IMR-90 (cell line): ENCODE measurements around the gene ETS1. TPM values are rescaled to one million over a fixed set of nuclear protein-coding genes. Genes with fewer than 3 reads are reported as not detected.

Experiments
- ATAC-seq: fragments of 200-7000 bp; cut with Tn5 transposase; 2 replicates; pipeline ENCODE4 v1.9.1; 2020; ENCODE audit warnings: low read depth, mild to moderate bottlenecking, moderate library complexity
- BruUV-seq: library from RNA; stranded (reverse); fragments of 400-500 nt; replicated peaks from 2 replicates; lab custom pipeline; 2021; lab: Mats Ljungman, UMichigan
- CTCF ChIA-PET: fragments of 300-600 bp; formaldehyde crosslinking; extraction: SDS; loops from one replicate; lab custom pipeline; 2021; ENCODE audit warnings: antibody characterized with exemption; lab: Yijun Ruan, JAX
- POLR2A ChIA-PET: fragments of 300-600 bp; sonication (Branson Sonifier 250); formaldehyde crosslinking; loops from one replicate; lab custom pipeline; 2022; ENCODE audit warnings: antibody characterized with exemption; ENCODE audit not compliant: unreplicated experiment; lab: Charles Lee
- DNase-seq: peaks from one replicate; pipeline ENCODE4 v3.0.0; 2013
- H2AFZ ChIP-seq: replicated peaks from 2 replicates; pipeline ENCODE3; 2013; ENCODE audit warnings: low read length, mild to moderate bottlenecking; ENCODE audit not compliant: poor library complexity
- H2AK5ac ChIP-seq: 2 replicates; pipeline ENCODE4 v1.6.1; 2013; ENCODE audit warnings: low read depth, low read length, inconsistent platforms
- H2AK9ac ChIP-seq: replicated peaks from 2 replicates; pipeline ENCODE3; 2013; ENCODE audit warnings: mild to moderate bottlenecking, low read depth, low read length, moderate library complexity; ENCODE audit not compliant: poor library complexity
- H2BK120ac ChIP-seq: 2 replicates; pipeline ENCODE4 v1.6.1; 2013; ENCODE audit warnings: low read depth, low read length, inconsistent platforms
- H2BK15ac ChIP-seq: 3 replicates; pipeline ENCODE4 v1.6.1; 2013; ENCODE audit warnings: low read depth, low read length, inconsistent platforms
- H2BK20ac ChIP-seq: 2 replicates; pipeline ENCODE4 v1.6.1; 2013; ENCODE audit warnings: low read depth, mild to moderate bottlenecking, inconsistent platforms, low read length, moderate library complexity
- H2BK5ac ChIP-seq: 2 replicates; pipeline ENCODE4 v1.6.1; 2013; ENCODE audit warnings: mild to moderate bottlenecking, low read depth, low read length, inconsistent platforms; ENCODE audit not compliant: poor library complexity, severe bottlenecking
- H3K14ac ChIP-seq: replicated peaks from 2 replicates; pipeline ENCODE4 v1.6.1; 2013; ENCODE audit warnings: low read depth, low read length, inconsistent platforms
- H3K18ac ChIP-seq: 2 replicates; pipeline ENCODE4 v1.6.1; 2013; ENCODE audit warnings: low read depth, low read length, control low read depth
- H3K23ac ChIP-seq: 2 replicates; pipeline ENCODE4 v1.6.1; 2013; ENCODE audit warnings: low read depth, low read length, inconsistent platforms
- H3K27ac ChIP-seq: 2 replicates; pipeline ENCODE4 v1.5.1; 2013; ENCODE audit warnings: mild to moderate bottlenecking, control low read depth, low read length; ENCODE audit not compliant: insufficient read depth
- H3K27me3 ChIP-seq: 2 replicates; pipeline ENCODE4 v1.6.1; 2013; ENCODE audit warnings: low read length; ENCODE audit not compliant: control insufficient read depth, insufficient read depth
- H3K36me3 ChIP-seq: 2 replicates; pipeline ENCODE4 v1.6.1; 2013; ENCODE audit warnings: low read length, mixed read lengths; ENCODE audit not compliant: control insufficient read depth, insufficient read depth
- H3K4ac ChIP-seq: 2 replicates; pipeline ENCODE4 v1.6.1; 2013; ENCODE audit warnings: low read depth, low read length, inconsistent platforms
- H3K4me1 ChIP-seq: 2 replicates; pipeline ENCODE4 v1.6.1; 2013; ENCODE audit warnings: low read length, mixed read lengths; ENCODE audit not compliant: control insufficient read depth, insufficient read depth
- H3K4me2 ChIP-seq: 2 replicates; pipeline ENCODE4 v1.6.1; 2013; ENCODE audit warnings: low read depth, mild to moderate bottlenecking, control low read depth, low read length, moderate library complexity
- H3K4me3 ChIP-seq: 2 replicates; pipeline ENCODE4 v1.5.1; 2013; ENCODE audit warnings: low read depth, mild to moderate bottlenecking, control low read depth, low read length, moderate library complexity; ENCODE audit not compliant: insufficient read depth
- H3K56ac ChIP-seq: 2 replicates; pipeline ENCODE4 v1.6.1; 2013; ENCODE audit warnings: low read length, inconsistent platforms; ENCODE audit not compliant: insufficient read depth; ENCODE audit errors: extremely low read depth
- H3K79me1 ChIP-seq, 2 experiments: 2 replicates each; pipeline ENCODE4 v1.6.1; 2013; ENCODE audit warnings: low read length in 2 of 2, inconsistent platforms in 1 of 2, low read depth in 1 of 2
- H3K9ac ChIP-seq: 2 replicates; pipeline ENCODE4 v1.6.1; 2013; ENCODE audit warnings: low read depth, low read length, control low read depth
- H3K9me1 ChIP-seq: 2 replicates; pipeline ENCODE4 v1.6.1; 2013; ENCODE audit warnings: low read length, inconsistent platforms; ENCODE audit not compliant: insufficient read depth
- H3K9me3 ChIP-seq: 2 replicates; pipeline ENCODE4 v1.6.1; 2013; ENCODE audit warnings: low read length; ENCODE audit not compliant: control insufficient read depth, insufficient read depth
- H4K20me1 ChIP-seq: 2 replicates; pipeline ENCODE4 v1.6.1; 2013; ENCODE audit warnings: low read length, inconsistent platforms; ENCODE audit not compliant: insufficient read depth
- H4K5ac ChIP-seq: 2 replicates; pipeline ENCODE4 v1.6.1; 2013; ENCODE audit warnings: mild to moderate bottlenecking, low read depth, low read length, control low read depth
- H4K8ac ChIP-seq, 2 experiments: 2 replicates each; pipeline ENCODE4 v1.6.1; 2013; ENCODE audit warnings: low read depth in 2 of 2, low read length in 2 of 2, control low read depth in 1 of 2, inconsistent platforms in 1 of 2
- H4K91ac ChIP-seq: 2 replicates; pipeline ENCODE4 v1.6.1; 2013; ENCODE audit warnings: low read depth, low read length, inconsistent platforms; ENCODE audit not compliant: insufficient read depth
- BHLHE40 ChIP-seq: fragments of 150-350 bp; IDR thresholded peaks from 2 replicates; pipeline ENCODE4 v1.6.1; 2016; ENCODE audit warnings: mild to moderate bottlenecking, low read depth, low read length
- CEBPB ChIP-seq: IDR thresholded peaks from 2 replicates; pipeline ENCODE4 v1.6.1; 2012; ENCODE audit warnings: low read depth, low read length, improper control_type of control experiment
- CTCF ChIP-seq: conservative IDR thresholded peaks from 2 replicates; pipeline ENCODE4 v1.5.1; 2012; ENCODE audit warnings: mild to moderate bottlenecking, low read depth, low read length, improper control_type of control experiment
- WGBS, 2 experiments: methylation state at CpG; one replicate each; pipeline versions ENCODE4 v1.1.5 to v1.1.7; 2013; ENCODE audit warnings: missing lambda C conversion rate in 2 of 2; ENCODE audit not compliant: insufficient read length in 1 of 2; ENCODE audit errors: extremely low coverage in 2 of 2; 5-methylcytosine and 5-hydroxymethylcytosine counted together
- dilution Hi-C: fragments of 300-500 bp; cut with HindIII; formaldehyde crosslinking; loops from one replicate; pipeline ENCODE4 v1.14.3; 2018; ENCODE audit warnings: low sequenced_read_pairs; ENCODE audit not compliant: unreplicated experiment
- in situ Hi-C: fragments of 300-500 bp; cut with MboI; formaldehyde crosslinking; loops from 3 replicates; pipeline ENCODE4 v1.14.3; 2019; ENCODE audit warnings: low sequenced_read_pairs, inconsistent platforms, mixed read lengths
- intact Hi-C: fragments of 100-400 bp; cut with micrococcal nuclease; formaldehyde crosslinking; loops from 2 replicates; pipeline ENCODE4 v1.10.0; 2022
- polyA plus RNA-seq, 3 experiments: library from polyadenylated mRNA; depleted of rRNA; stranded (reverse); fragments of >200 nt; gene quantifications; 2 replicates each; pipeline ENCODE4 v1.2.3, GENCODE V29; 2012; ENCODE audit warnings: low replicate concordance in 1 of 3
- total RNA-seq: library from RNA; depleted of rRNA; stranded (reverse); fragments of >200 nt; gene quantifications from 2 replicates; pipeline ENCODE4 v1.2.3, GENCODE V29; 2012

The ETS1 gene
- total and polyA plus RNA-seq, 2 of the 4 experiments (the other 2 are of a cell fraction): 41.2 to 56.3 TPM

GRCh38 chr11:128481135-128481534 is 106.2 kb downstream of the ETS1 start:
- H3K79me1 ChIP-seq: peaks cover 60 to 91% of the 10 kb centered on the region in 2 experiments
- H3K36me3 ChIP-seq: peaks cover 45% of the 10 kb centered on the region
- ATAC-seq (peak; percentile 83), DNase-seq (peak; percentile 93)
- peak overlapping the region; percentile 83; the same call in 1 of the 2 replicates for H3K18ac ChIP-seq
- dilution Hi-C loops: no loop called here
- H4K5ac ChIP-seq: no peak overlapping the region
- no CpG with 5 or more reads among the region's 2 CpGs for WGBS, 2 experiments
- no peak overlapping the region for H3K14ac ChIP-seq
- H2BK5ac ChIP-seq: peak overlapping the region; percentile 69
- H3K9me3 ChIP-seq: no peaks in the 10 kb centered on the region
- H3K4me3 ChIP-seq: no peak overlapping the region
- no peak overlapping the region for H3K56ac ChIP-seq
- peak overlapping the region; percentile 1; the same call in 1 of the 2 replicates for H2BK120ac ChIP-seq
- in situ Hi-C loops: no loop called here
- peak overlapping the region; percentile 60; the same call in 1 of the 2 replicates for H3K4me2 ChIP-seq
- H2AK9ac ChIP-seq: no peak overlapping the region
- H3K4ac ChIP-seq: no peak overlapping the region; the same call in 1 of the 2 replicates
- peaks cover 30% of the 10 kb centered on the region for H3K9me1 ChIP-seq
- BruUV-seq: no TSS peak
- peaks cover 37% of the 10 kb centered on the region for H4K20me1 ChIP-seq
- ChIA-PET POLR2A (interaction anchor here (0.6 kb wide), 2 partner anchors 88 to 106 kb away, joined by 3 to 5 read pairs; no protein-coding TSS in a partner anchor), CTCF (interaction anchor here (0.7 to 1.0 kb wide), 2 partner anchors 26 to 1022 kb away, joined by 3 to 4 read pairs; no protein-coding TSS in a partner anchor)
- no peak overlapping the region; the same call in 2 of the 3 replicates for H2BK15ac ChIP-seq
- H4K8ac ChIP-seq: 0 out of 4 replicates have a peak overlapping the region, but pooled peaks of 1 of the 2 experiments have one; percentile 39
- no peak overlapping the region for H3K23ac ChIP-seq
- H2BK20ac ChIP-seq: no peak overlapping the region
- no peak overlapping the region for H2AFZ ChIP-seq
- no peaks in the 10 kb centered on the region for H3K27me3 ChIP-seq
- intact Hi-C loops: no loop called here
- H3K4me1 ChIP-seq: peaks cover 21% of the 10 kb centered on the region
- H4K91ac ChIP-seq: no peak overlapping the region
- H3K27ac ChIP-seq: no peak overlapping the region
- TF ChIP-seq CEBPB (peak; percentile 99), CTCF (no peak), BHLHE40 (peak; percentile 32; the same call in 1 of the 2 replicates)
- no peak overlapping the region for H2AK5ac ChIP-seq
- H3K9ac ChIP-seq: no peak overlapping the region
